Stimulated activated memory B cell treated with anti-CD40 and anti-IgM and Interleukin-4, amounts not matched to agents 10 μg/mL and 1 μg/mL and 100 μg/mL, for 72 hours (primary cell): ENCODE data around the gene IQGAP2.

Experiments
- ATAC-seq: fragments of 150-1000 bp; cut with Tn5 transposase; 2 replicates; pipeline ENCODE4 v1.10.0; 2021
- H3K27ac Mint-ChIP-seq: one replicate; pipeline ENCODE4 v1.8.0; 2022; ENCODE audit warnings: mild to moderate bottlenecking, mixed read lengths
- H3K27me3 Mint-ChIP-seq: one replicate; pipeline ENCODE4 v1.8.0; 2022; ENCODE audit warnings: mixed read lengths
- H3K36me3 Mint-ChIP-seq: one replicate; pipeline ENCODE4 v1.8.0; 2022; ENCODE audit warnings: mixed read lengths
- H3K4me1 Mint-ChIP-seq: one replicate; pipeline ENCODE4 v1.8.0; 2022; ENCODE audit warnings: mixed read lengths
- H3K4me3 Mint-ChIP-seq: one replicate; pipeline ENCODE4 v1.8.0; 2022; ENCODE audit warnings: mild to moderate bottlenecking, moderate library complexity, mixed read lengths
- H3K9me3 Mint-ChIP-seq: one replicate; pipeline ENCODE4 v1.8.0; 2022; ENCODE audit warnings: mixed read lengths

IQGAP2 gene

GRCh38 chr5:76688212-76688611 is 285.1 kb downstream of the IQGAP2 start:
- no peaks in the 10 kb centered on the region for H3K27me3 Mint-ChIP-seq
- no peaks in the 10 kb centered on the region for H3K36me3 Mint-ChIP-seq
- no peak overlapping the region for H3K4me3 Mint-ChIP-seq
- no peaks in the 10 kb centered on the region for H3K9me3 Mint-ChIP-seq
- H3K4me1 Mint-ChIP-seq: no peaks in the 10 kb centered on the region
- ATAC-seq: no peak
- H3K27ac Mint-ChIP-seq: no peak overlapping the region

GRCh38 chr5:76688836-76689235 is 285.8 kb downstream of the IQGAP2 start:
- Mint-ChIP-seq H3K9me3 (no peaks in the 10 kb centered on the region), H3K4me3 (no peak overlapping the region), H3K27ac (no peak overlapping the region), H3K4me1 (no peaks in the 10 kb centered on the region), H3K27me3 (no peaks in the 10 kb centered on the region), H3K36me3 (no peaks in the 10 kb centered on the region)
- no peak for ATAC-seq

- H3K9me3 Mint-ChIP-seq: no peaks in the 10 kb centered on the region
- ATAC-seq: no peak
- no peaks in the 10 kb centered on the region for H3K4me1 Mint-ChIP-seq
- no peak overlapping the region for H3K4me3 Mint-ChIP-seq
- H3K27ac Mint-ChIP-seq: no peak overlapping the region
- H3K36me3 Mint-ChIP-seq: no peaks in the 10 kb centered on the region
- no peaks in the 10 kb centered on the region for H3K27me3 Mint-ChIP-seq
Observed at GRCh38 chr5:76689321-76690036, 286.4 kb downstream of the IQGAP2 start.

GRCh38 chr5:76690037-76690679 is 287.1 kb downstream of the IQGAP2 start:
- Mint-ChIP-seq H3K4me1 (no peaks in the 10 kb centered on the region), H3K27ac (no peak overlapping the region), H3K27me3 (no peaks in the 10 kb centered on the region), H3K9me3 (no peaks in the 10 kb centered on the region), H3K4me3 (no peak overlapping the region), H3K36me3 (no peaks in the 10 kb centered on the region)
- ATAC-seq: no peak

- H3K36me3 Mint-ChIP-seq: no peaks in the 10 kb centered on the region
- no peak overlapping the region for H3K27ac Mint-ChIP-seq
- H3K9me3 Mint-ChIP-seq: no peaks in the 10 kb centered on the region
- no peak for ATAC-seq
- no peaks in the 10 kb centered on the region for H3K4me1 Mint-ChIP-seq
- H3K4me3 Mint-ChIP-seq: no peak overlapping the region
- H3K27me3 Mint-ChIP-seq: no peaks in the 10 kb centered on the region
Observed at GRCh38 chr5:76690704-76691466, 287.8 kb downstream of the IQGAP2 start.

GRCh38 chr5:76691467-76692273 is 288.6 kb downstream of the IQGAP2 start:
- no peak for ATAC-seq
- Mint-ChIP-seq H3K36me3 (no peaks in the 10 kb centered on the region), H3K9me3 (no peaks in the 10 kb centered on the region), H3K27ac (no peak overlapping the region), H3K4me1 (no peaks in the 10 kb centered on the region), H3K27me3 (no peaks in the 10 kb centered on the region), H3K4me3 (no peak overlapping the region)

GRCh38 chr5:76692274-76692540 is 289.1 kb downstream of the IQGAP2 start:
- Mint-ChIP-seq H3K4me3 (no peak overlapping the region), H3K4me1 (no peaks in the 10 kb centered on the region), H3K9me3 (no peaks in the 10 kb centered on the region), H3K36me3 (no peaks in the 10 kb centered on the region), H3K27ac (no peak overlapping the region), H3K27me3 (no peaks in the 10 kb centered on the region)
- ATAC-seq: no peak

- Mint-ChIP-seq H3K4me3 (no peak overlapping the region), H3K27ac (no peak overlapping the region), H3K36me3 (no peaks in the 10 kb centered on the region), H3K4me1 (no peaks in the 10 kb centered on the region), H3K9me3 (no peaks in the 10 kb centered on the region), H3K27me3 (no peaks in the 10 kb centered on the region)
- no peak for ATAC-seq
Observed at GRCh38 chr5:76692651-76693050, 289.6 kb downstream of the IQGAP2 start.

- H3K4me1 Mint-ChIP-seq: no peaks in the 10 kb centered on the region
- no peaks in the 10 kb centered on the region for H3K9me3 Mint-ChIP-seq
- ATAC-seq: no peak
- no peak overlapping the region for H3K4me3 Mint-ChIP-seq
- H3K27me3 Mint-ChIP-seq: no peaks in the 10 kb centered on the region
- H3K36me3 Mint-ChIP-seq: no peaks in the 10 kb centered on the region
- no peak overlapping the region for H3K27ac Mint-ChIP-seq
Observed at GRCh38 chr5:76693141-76693540, 290.1 kb downstream of the IQGAP2 start.

GRCh38 chr5:76694317-76694716 is 291.2 kb downstream of the IQGAP2 start:
- no peaks in the 10 kb centered on the region for H3K36me3 Mint-ChIP-seq
- ATAC-seq: no peak
- no peak overlapping the region for H3K27ac Mint-ChIP-seq
- no peaks in the 10 kb centered on the region for H3K4me1 Mint-ChIP-seq
- no peaks in the 10 kb centered on the region for H3K9me3 Mint-ChIP-seq
- H3K27me3 Mint-ChIP-seq: no peaks in the 10 kb centered on the region
- H3K4me3 Mint-ChIP-seq: no peak overlapping the region

GRCh38 chr5:76695346-76695745 is 292.3 kb downstream of the IQGAP2 start:
- ATAC-seq: no peak
- no peaks in the 10 kb centered on the region for H3K9me3 Mint-ChIP-seq
- no peaks in the 10 kb centered on the region for H3K36me3 Mint-ChIP-seq
- H3K4me1 Mint-ChIP-seq: no peaks in the 10 kb centered on the region
- H3K4me3 Mint-ChIP-seq: no peak overlapping the region
- no peak overlapping the region for H3K27ac Mint-ChIP-seq
- H3K27me3 Mint-ChIP-seq: no peaks in the 10 kb centered on the region

GRCh38 chr5:76696251-76696650 is 293.2 kb downstream of the IQGAP2 start:
- Mint-ChIP-seq H3K27ac (no peak overlapping the region), H3K27me3 (no peaks in the 10 kb centered on the region), H3K4me1 (no peaks in the 10 kb centered on the region), H3K9me3 (no peaks in the 10 kb centered on the region), H3K36me3 (no peaks in the 10 kb centered on the region), H3K4me3 (no peak overlapping the region)
- ATAC-seq: no peak

- no peaks in the 10 kb centered on the region for H3K36me3 Mint-ChIP-seq
- H3K27ac Mint-ChIP-seq: no peak overlapping the region
- no peak overlapping the region for H3K4me3 Mint-ChIP-seq
- no peak for ATAC-seq
- H3K9me3 Mint-ChIP-seq: no peaks in the 10 kb centered on the region
- no peaks in the 10 kb centered on the region for H3K4me1 Mint-ChIP-seq
- no peaks in the 10 kb centered on the region for H3K27me3 Mint-ChIP-seq
Observed at GRCh38 chr5:76697670-76698069, 294.6 kb downstream of the IQGAP2 start.

GRCh38 chr5:76700571-76700970 is 297.5 kb downstream of the IQGAP2 start:
- Mint-ChIP-seq H3K4me3 (no peak overlapping the region), H3K36me3 (no peaks in the 10 kb centered on the region), H3K27ac (no peak overlapping the region), H3K9me3 (no peaks in the 10 kb centered on the region), H3K4me1 (no peaks in the 10 kb centered on the region), H3K27me3 (no peaks in the 10 kb centered on the region)
- no peak for ATAC-seq

- no peaks in the 10 kb centered on the region for H3K4me1 Mint-ChIP-seq
- no peaks in the 10 kb centered on the region for H3K27me3 Mint-ChIP-seq
- no peaks in the 10 kb centered on the region for H3K36me3 Mint-ChIP-seq
- H3K27ac Mint-ChIP-seq: no peak overlapping the region
- no peak for ATAC-seq
- no peaks in the 10 kb centered on the region for H3K9me3 Mint-ChIP-seq
- no peak overlapping the region for H3K4me3 Mint-ChIP-seq
Observed at GRCh38 chr5:76701298-76701697, 298.2 kb downstream of the IQGAP2 start.
